Liver (tissue), 9 donors: ENCODE measurements around the gene BEAN1. TPM values are rescaled to one million over a fixed set of nuclear protein-coding genes. Genes with fewer than 3 reads are reported as not detected.

Source experiments
- DNase-seq: peaks from one replicate; pipeline ENCODE4 v3.0.0-alpha.2; 2017; ENCODE audit warnings: low spot score
- H3K27ac ChIP-seq, 2 donors: one replicate each; pipeline ENCODE4 v1.7.0; 2013; ENCODE audit warnings: inconsistent platforms in 2 of 2, low read length in 2 of 2, control low read depth in 1 of 2, low read depth in 1 of 2, mild to moderate bottlenecking in 1 of 2
- H3K27me3 ChIP-seq, 4 donors: one replicate each; pipeline versions ENCODE4 v1.6.1 to v1.7.0; 2013; ENCODE audit warnings: low read length in 3 of 4, inconsistent platforms in 1 of 4, mild to moderate bottlenecking in 1 of 4, moderate library complexity in 1 of 4; ENCODE audit not compliant: control insufficient read depth in 4 of 4, insufficient read depth in 4 of 4
- H3K36me3 ChIP-seq, 4 donors: one replicate each; pipeline versions ENCODE4 v1.6.1 to v1.7.0; 2013; ENCODE audit warnings: low read length in 3 of 4, mild to moderate bottlenecking in 3 of 4, low read depth in 1 of 4, moderate library complexity in 1 of 4; ENCODE audit not compliant: control insufficient read depth in 4 of 4, insufficient read depth in 3 of 4
- H3K4me1 ChIP-seq, 4 donors: one replicate each; pipeline versions ENCODE4 v1.6.1 to v1.7.0; 2013; ENCODE audit warnings: low read length in 3 of 4, mild to moderate bottlenecking in 3 of 4, moderate library complexity in 1 of 4; ENCODE audit not compliant: control insufficient read depth in 4 of 4, insufficient read depth in 4 of 4
- H3K4me3 ChIP-seq, 3 donors: one replicate each; pipeline versions ENCODE4 v1.6.1 to v1.7.0; 2013; ENCODE audit warnings: low read length in 3 of 3, control low read depth in 1 of 3, low read depth in 1 of 3, mild to moderate bottlenecking in 1 of 3
- H3K9ac ChIP-seq, 2 donors: one replicate each; pipeline ENCODE4 v1.7.0; 2013; ENCODE audit warnings: low read length in 2 of 2, mild to moderate bottlenecking in 2 of 2, moderate library complexity in 2 of 2, control low read depth in 1 of 2, low read depth in 1 of 2
- H3K9me3 ChIP-seq, 4 donors: one replicate each; pipeline versions ENCODE4 v1.6.1 to v1.7.0; 2013; ENCODE audit warnings: low read length in 3 of 4; ENCODE audit not compliant: control insufficient read depth in 4 of 4
- ATF3 ChIP-seq: IDR thresholded peaks from 2 replicates; pipeline ENCODE4 v1.6.1; 2016; ENCODE audit warnings: antibody characterized with exemption
- CTCF ChIP-seq: fragments of 150-350 bp; IDR thresholded peaks from 2 replicates; pipeline ENCODE4 v1.5.1; 2017; ENCODE audit warnings: improper control_type of control experiment, low read depth, low read length; ENCODE audit not compliant: missing input control
- EGR1 ChIP-seq, 2 donors: IDR thresholded peaks; 2 replicates each; pipeline ENCODE4 v1.6.1; 2016 to 2018; ENCODE audit warnings: antibody characterized with exemption in 2 of 2, low read depth in 2 of 2
- FOXA2 ChIP-seq: IDR thresholded peaks from 2 replicates; pipeline ENCODE4 v1.6.1; 2016; ENCODE audit warnings: antibody characterized with exemption
- GABPA ChIP-seq, 2 donors: IDR thresholded peaks in 1 of 2; conservative IDR thresholded peaks in 1 of 2; 2 replicates each; pipeline ENCODE4 v1.6.1; 2016; ENCODE audit warnings: antibody characterized with exemption in 2 of 2, mild to moderate bottlenecking in 1 of 2, moderate library complexity in 1 of 2
- HNF4A ChIP-seq, 2 donors: conservative IDR thresholded peaks; 2 replicates each; pipeline ENCODE4 v1.6.1; 2016; ENCODE audit warnings: antibody characterized with exemption in 2 of 2, mild to moderate bottlenecking in 2 of 2
- HNF4G ChIP-seq: IDR thresholded peaks from 2 replicates; pipeline ENCODE4 v1.6.1; 2016; ENCODE audit warnings: antibody characterized with exemption
- JUND ChIP-seq, 2 donors: IDR thresholded peaks; 2 replicates each; pipeline ENCODE4 v1.6.1; 2016; ENCODE audit warnings: antibody characterized with exemption in 2 of 2
- MAX ChIP-seq: IDR thresholded peaks from 2 replicates; pipeline ENCODE4 v1.6.1; 2016; ENCODE audit warnings: antibody characterized with exemption
- NR2F2 ChIP-seq: IDR thresholded peaks from 2 replicates; pipeline ENCODE4 v1.6.1; 2016; ENCODE audit warnings: antibody characterized with exemption
- RAD21 ChIP-seq, 2 donors: IDR thresholded peaks; 2 replicates each; pipeline ENCODE4 v1.6.1; 2016; ENCODE audit warnings: antibody characterized with exemption in 2 of 2, mild to moderate bottlenecking in 2 of 2
- RXRA ChIP-seq, 2 donors: IDR thresholded peaks; 2 replicates each; pipeline ENCODE4 v1.6.1; 2017 to 2018; ENCODE audit warnings: antibody characterized with exemption in 2 of 2, mild to moderate bottlenecking in 1 of 2
- SP1 ChIP-seq: IDR thresholded peaks from 2 replicates; pipeline ENCODE4 v1.6.1; 2018; ENCODE audit warnings: antibody characterized with exemption, mild to moderate bottlenecking
- TAF1 ChIP-seq: conservative IDR thresholded peaks from 2 replicates; pipeline ENCODE4 v1.6.1; 2016; ENCODE audit warnings: antibody characterized with exemption, mild to moderate bottlenecking
- YY1 ChIP-seq: IDR thresholded peaks from 2 replicates; pipeline ENCODE4 v1.6.1; 2016; ENCODE audit warnings: antibody characterized with exemption, mild to moderate bottlenecking
- ZBTB33 ChIP-seq: IDR thresholded peaks from 2 replicates; pipeline ENCODE4 v1.6.1; 2016; ENCODE audit warnings: antibody characterized with exemption
- WGBS: extraction: QIAGEN DNeasy Blood & Tissue Kit; methylation state at CpG from one replicate; pipeline ENCODE4 v1.1.7; 2013; 5-methylcytosine and 5-hydroxymethylcytosine counted together
- polyA plus RNA-seq, 2 donors: library from polyadenylated mRNA; stranded (reverse) in 1 of 2; unstranded in 1 of 2; fragments of 200-250 nt in 1 of 2; fragments of >200 nt in 1 of 2; fragmentation: Nextera tagmentation in 1 of 2; extraction: Ambion mirVana in 1 of 2; gene quantifications; one replicate each; pipeline versions ENCODE4 v1.2.1 to v1.2.3, GENCODE V29; 2013 to 2015
- total RNA-seq, 2 donors: library from RNA; depleted of rRNA; stranded (reverse); fragments of >200 nt; gene quantifications; one replicate each; pipeline ENCODE4 v1.2.3, GENCODE V29; 2014
- donor health status: healthy.
- donor health status: healthy.
- donor health status: healthy.
- donor health status: healthy.
- donor health status: healthy.

The BEAN1 gene
- total and polyA plus RNA-seq, 4 donors, result 0.22 to 0.99 (median 0.25) TPM; not detected in 1

GRCh38 chr16:66381585-66382170 is 45.4 kb upstream of the BEAN1 start (continued):
- no peak for TF ChIP-seq ZBTB33
- no peak for TF ChIP-seq RXRA (IDR thresholded peaks at IDR 0.05)
- TF ChIP-seq SP1, result no peak
- TF ChIP-seq MAX, result no peak
- TF ChIP-seq RAD21 (IDR thresholded peaks at IDR 0.05), result no peak
- TF ChIP-seq YY1, result no peak
- TF ChIP-seq JUND (IDR thresholded peaks at IDR 0.05), result no peak
- no peak for TF ChIP-seq ATF3
- TF ChIP-seq HNF4G, result no peak
- TF ChIP-seq HNF4A (conservative IDR thresholded peaks at IDR 0.05), result no peak
- TF ChIP-seq FOXA2, result no peak
- TF ChIP-seq EGR1 (IDR thresholded peaks at IDR 0.05; ENCODE audit: low read depth in 2 of 2), result no peak

- Histone ChIP-seq H3K36me3 (no peaks in the 10 kb centered on the region), H3K4me3 (no peak overlapping the region), H3K9ac (no peak overlapping the region), H3K4me1 (peaks cover 0 to 3% (median 0%) of the 10 kb centered on the region in 4 donors), H3K27ac (peak overlapping the region; percentile 46 to 82), H3K9me3 (no peaks in the 10 kb centered on the region), H3K27me3 (no peaks in the 10 kb centered on the region)
- DNase-seq, result no peak
- 78% methylated on average over 13 of the region's 13 CpGs for WGBS
- TF ChIP-seq JUND (IDR thresholded peaks at IDR 0.05), result peak in 1 of 2 donors; percentile 17
- peak; percentile 59 for TF ChIP-seq NR2F2
- no peak for TF ChIP-seq ZBTB33
Measured at GRCh38 chr16:66382171-66382965, 44.7 kb upstream of the BEAN1 start.

GRCh38 chr16:66382966-66383299 is 44.2 kb upstream of the BEAN1 start:
- TF ChIP-seq CTCF, result no peak
- no peak for TF ChIP-seq TAF1
- no peak for TF ChIP-seq HNF4A (conservative IDR thresholded peaks at IDR 0.05)
- TF ChIP-seq MAX, result no peak
- TF ChIP-seq JUND (IDR thresholded peaks at IDR 0.05), result no peak
- TF ChIP-seq SP1, result no peak
- TF ChIP-seq FOXA2, result no peak
- no peak for TF ChIP-seq RAD21 (IDR thresholded peaks at IDR 0.05)
- no peak for TF ChIP-seq YY1
- no peak for TF ChIP-seq GABPA (IDR thresholded peaks at IDR 0.05 in 1 of 2, conservative IDR thresholded peaks at IDR 0.05 in 1 of 2)
- no peak for TF ChIP-seq HNF4G
- TF ChIP-seq NR2F2, result no peak
- Histone ChIP-seq H3K36me3 (no peaks in the 10 kb centered on the region), H3K27ac (peak overlapping the region in 1 of 2 donors; percentile 48), H3K4me3 (no peak overlapping the region), H3K4me1 (no peaks in the 10 kb centered on the region), H3K9me3 (no peaks in the 10 kb centered on the region), H3K9ac (no peak overlapping the region), H3K27me3 (no peaks in the 10 kb centered on the region)
- WGBS, result 68% methylated on average over 3 of the region's 3 CpGs
- no peak for DNase-seq
